MCF 10A (cell line): ENCODE results near the gene PLEKHA4. TPM values are rescaled to one million over a fixed set of nuclear protein-coding genes. Genes with fewer than 3 reads are reported as not detected.
A peak's percentile ranks its signal among the peaks of the same experiment; 100 is the strongest.
"Not testable (repeated sequence)": the region's sequence is repeated elsewhere in the genome, so short reads cannot be mapped to it uniquely, and the experiment has no call there.

Experiments used
- BruUV-seq: library from RNA; stranded (reverse); fragments of 400-500 nt; replicated peaks from 2 replicates; lab custom pipeline; 2021; lab: Mats Ljungman, UMichigan
- CTCF ChIA-PET: fragments of 300-600 bp; sonication (Branson Sonifier 250); formaldehyde crosslinking; extraction: SDS; loops from one replicate; lab custom pipeline; 2021; ENCODE audit warnings: antibody characterized with exemption, inconsistent platforms; lab: Yijun Ruan, JAX
- POLR2A ChIA-PET: fragments of 300-600, 350-650 bp; sonication (Branson Sonifier 250); formaldehyde crosslinking; extraction: SDS; loops from one replicate; lab custom pipeline; 2020; ENCODE audit warnings: antibody characterized with exemption, inconsistent platforms; lab: Yijun Ruan, JAX
- DNase-seq: peaks from one replicate; pipeline ENCODE4 v3.0.0-alpha.2; 2018; ENCODE audit not compliant: unreplicated experiment
- H3K27ac Mint-ChIP-seq: one replicate; pipeline ENCODE4 v1.8.0; 2022; ENCODE audit warnings: mild to moderate bottlenecking, low read depth, mixed read lengths; ENCODE audit not compliant: unreplicated experiment
- H3K27me3 Mint-ChIP-seq: one replicate; pipeline ENCODE4 v1.8.0; 2022; ENCODE audit warnings: mixed read lengths; ENCODE audit not compliant: insufficient read depth, unreplicated experiment
- H3K36me3 Mint-ChIP-seq: one replicate; pipeline ENCODE4 v1.8.0; 2022; ENCODE audit warnings: mild to moderate bottlenecking, moderate library complexity, mixed read lengths; ENCODE audit not compliant: insufficient read depth, unreplicated experiment
- H3K4me1 Mint-ChIP-seq: one replicate; pipeline ENCODE4 v1.8.0; 2022; ENCODE audit warnings: mixed read lengths; ENCODE audit not compliant: insufficient read depth, unreplicated experiment
- H3K4me3 Mint-ChIP-seq: one replicate; pipeline ENCODE4 v1.8.0; 2022; ENCODE audit warnings: mild to moderate bottlenecking, moderate library complexity, mixed read lengths; ENCODE audit not compliant: unreplicated experiment
- H3K9me3 Mint-ChIP-seq: one replicate; pipeline ENCODE4 v1.8.0; 2022; ENCODE audit warnings: mixed read lengths; ENCODE audit not compliant: unreplicated experiment
- intact Hi-C: fragments of 100-400 bp; cut with micrococcal nuclease; formaldehyde crosslinking; loops from 2 replicates; pipeline ENCODE4 v1.14.1; 2022
- total RNA-seq: library from RNA; stranded (reverse); gene quantifications from 2 replicates; pipeline ENCODE4 v1.2.3, GENCODE V29; 2022
- TF ChIP-seq, protein P1 (sequence below): fragments of 200-600 bp; IDR thresholded peaks from one replicate; pipeline ENCODE4 v1.8.0; 2022; ENCODE audit warnings: antibody characterized with exemption, mild to moderate bottlenecking; ENCODE audit not compliant: unreplicated experiment

PLEKHA4 gene
- total RNA-seq, 1 experiment from 2014 or later = 11.9 TPM

DNA sequence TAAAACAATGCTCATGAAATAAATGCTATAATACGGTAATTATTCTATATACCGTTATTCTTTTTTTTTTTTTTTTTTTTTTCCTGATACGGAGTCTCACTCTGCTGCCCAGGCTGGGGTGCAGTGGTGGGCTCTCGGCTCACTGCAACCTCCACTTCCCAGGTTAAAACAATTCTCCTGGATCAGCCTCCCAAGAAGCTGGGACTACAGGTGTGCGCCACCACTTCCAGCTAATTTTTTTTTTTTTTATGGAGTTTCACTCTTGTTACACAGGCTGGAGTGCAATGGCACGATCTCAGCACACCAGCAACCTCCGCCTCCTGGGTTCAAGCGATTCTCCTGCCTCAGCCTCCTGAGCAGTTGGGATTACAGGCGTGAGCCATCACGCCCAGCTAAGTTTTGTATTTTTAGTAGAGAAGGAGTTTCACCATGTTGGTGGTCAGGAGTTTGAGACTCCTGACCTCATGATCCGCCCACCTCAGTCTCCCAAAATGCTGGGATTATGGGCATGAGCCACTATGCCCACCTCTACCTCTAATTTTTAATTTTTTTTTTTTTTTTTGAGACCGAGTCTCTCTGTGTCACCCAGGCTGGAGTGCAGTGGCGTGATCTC, 10.7 kb upstream of the PLEKHA4 start:
- no peak for DNase-seq
- Mint-ChIP-seq H3K27ac (no peak overlapping the region), H3K4me3 (no peak overlapping the region), H3K36me3 (peaks cover 83% of the 10 kb centered on the region), H3K27me3 (no peaks in the 10 kb centered on the region), H3K4me1 (peaks cover 17% of the 10 kb centered on the region), H3K9me3 (no peaks in the 10 kb centered on the region)
- no TSS peak for BruUV-seq
- intact Hi-C loops = loop anchor here (5.0 kb wide), 1 partner anchor 73 kb away; the partner anchor contains the start of gene BAX
- TF ChIP-seq, protein P1, sequence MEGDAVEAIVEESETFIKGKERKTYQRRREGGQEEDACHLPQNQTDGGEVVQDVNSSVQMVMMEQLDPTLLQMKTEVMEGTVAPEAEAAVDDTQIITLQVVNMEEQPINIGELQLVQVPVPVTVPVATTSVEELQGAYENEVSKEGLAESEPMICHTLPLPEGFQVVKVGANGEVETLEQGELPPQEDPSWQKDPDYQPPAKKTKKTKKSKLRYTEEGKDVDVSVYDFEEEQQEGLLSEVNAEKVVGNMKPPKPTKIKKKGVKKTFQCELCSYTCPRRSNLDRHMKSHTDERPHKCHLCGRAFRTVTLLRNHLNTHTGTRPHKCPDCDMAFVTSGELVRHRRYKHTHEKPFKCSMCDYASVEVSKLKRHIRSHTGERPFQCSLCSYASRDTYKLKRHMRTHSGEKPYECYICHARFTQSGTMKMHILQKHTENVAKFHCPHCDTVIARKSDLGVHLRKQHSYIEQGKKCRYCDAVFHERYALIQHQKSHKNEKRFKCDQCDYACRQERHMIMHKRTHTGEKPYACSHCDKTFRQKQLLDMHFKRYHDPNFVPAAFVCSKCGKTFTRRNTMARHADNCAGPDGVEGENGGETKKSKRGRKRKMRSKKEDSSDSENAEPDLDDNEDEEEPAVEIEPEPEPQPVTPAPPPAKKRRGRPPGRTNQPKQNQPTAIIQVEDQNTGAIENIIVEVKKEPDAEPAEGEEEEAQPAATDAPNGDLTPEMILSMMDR = no peak
- ChIA-PET CTCF (interaction anchor here (0.6 to 0.9 kb wide), 2 partner anchors 37 to 289 kb away, joined by 3 to 4 read pairs; no protein-coding TSS in a partner anchor), POLR2A (interaction anchor here (0.8 to 1.6 kb wide), 2 partner anchors 21 to 75 kb away, joined by 3 to 7 read pairs; partner anchors contain the start of gene NUCB1)

DNA sequence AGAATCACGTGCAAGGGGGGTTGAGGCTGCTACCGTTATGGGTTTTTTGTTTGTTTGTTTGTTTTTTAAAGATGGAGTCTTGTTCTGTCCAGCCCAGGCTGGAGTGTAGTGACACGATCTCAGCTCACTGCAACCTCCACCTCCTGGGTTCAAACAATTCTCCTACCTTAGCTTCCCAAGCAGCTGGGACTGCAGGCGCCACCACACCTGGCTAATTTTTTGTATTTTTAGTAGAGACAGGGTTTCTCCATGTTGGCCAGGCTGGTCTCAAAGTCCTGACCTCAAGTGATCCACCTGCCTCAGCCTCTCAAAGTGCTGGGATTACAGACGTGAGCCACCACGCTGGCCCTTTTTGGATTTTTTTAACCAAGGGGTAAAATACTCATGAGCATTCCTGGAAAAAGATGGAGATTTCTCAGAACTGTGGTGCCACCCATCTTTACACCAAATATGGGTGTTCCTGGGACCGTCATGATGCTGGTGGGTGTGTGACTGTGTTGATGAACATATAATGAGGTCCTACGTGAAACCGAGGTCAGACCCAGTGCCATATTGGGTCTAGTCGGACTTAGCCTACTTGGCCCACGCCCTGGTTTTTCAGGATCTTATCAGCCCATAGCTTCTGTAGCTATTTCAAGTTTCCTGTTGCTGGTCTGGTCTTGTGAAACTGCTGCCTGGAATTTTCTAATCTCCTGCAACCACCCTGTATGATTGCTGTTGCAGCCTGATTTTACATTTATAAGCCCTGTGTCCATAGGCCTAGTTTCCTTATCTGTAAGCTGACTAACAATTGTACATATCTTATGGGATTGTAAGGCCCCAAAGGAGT, 10.0 kb upstream of the PLEKHA4 start:
- Mint-ChIP-seq H3K36me3 (peaks cover 90% of the 10 kb centered on the region), H3K4me1 (peaks cover 24% of the 10 kb centered on the region), H3K27me3 (no peaks in the 10 kb centered on the region), H3K9me3 (no peaks in the 10 kb centered on the region), H3K4me3 (no peak overlapping the region), H3K27ac (no peak overlapping the region)
- CTCF ChIA-PET = interaction anchor here (0.6 to 0.9 kb wide), 2 partner anchors 36 to 288 kb away, joined by 3 to 4 read pairs; no protein-coding TSS in a partner anchor
- intact Hi-C loops = loop anchor here (5.0 kb wide), 1 partner anchor 74 kb away; the partner anchor contains the start of gene BAX
- DNase-seq = no peak
- POLR2A ChIA-PET = interaction anchor here (0.8 to 1.6 kb wide), 2 partner anchors 22 to 76 kb away, joined by 3 to 7 read pairs; partner anchors contain the start of gene NUCB1
- TF ChIP-seq, protein P1 = no peak
- no TSS peak for BruUV-seq

DNA sequence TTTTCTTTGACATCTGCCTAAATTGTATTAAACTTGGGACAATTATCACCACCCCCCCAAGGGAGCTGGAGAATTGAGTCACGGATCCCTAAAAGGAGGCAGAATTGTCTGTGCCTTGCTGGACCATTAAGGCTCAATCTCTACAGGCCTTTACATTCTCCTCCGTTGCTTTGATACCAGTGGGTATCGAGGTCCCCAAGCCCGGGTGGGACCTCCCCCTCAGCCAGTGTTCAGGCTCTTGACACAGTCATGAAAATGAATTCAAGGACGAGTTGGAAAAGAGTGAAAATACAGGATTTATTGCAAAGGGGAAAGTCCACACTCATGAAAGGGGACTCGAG, 9.4 kb upstream of the PLEKHA4 start:
- peaks cover 94% of the 10 kb centered on the region for H3K36me3 Mint-ChIP-seq
- H3K4me3 Mint-ChIP-seq = no peak overlapping the region
- intact Hi-C loops = loop anchor here (5.0 kb wide), 1 partner anchor 74 kb away; the partner anchor contains the start of gene BAX
- no peaks in the 10 kb centered on the region for H3K9me3 Mint-ChIP-seq
- peaks cover 29% of the 10 kb centered on the region for H3K4me1 Mint-ChIP-seq
- no peaks in the 10 kb centered on the region for H3K27me3 Mint-ChIP-seq
- CTCF ChIA-PET = no interaction called here
- POLR2A ChIA-PET = no interaction called here
- no peak for DNase-seq
- H3K27ac Mint-ChIP-seq = no peak overlapping the region
- BruUV-seq = no TSS peak
- TF ChIP-seq, protein P1 = no peak

GRCh38 chr19:48876043-48876981, 7.9 kb upstream of the PLEKHA4 start:
- DNase-seq = peak; percentile 30
- peak overlapping the region; percentile 100 for H3K27ac Mint-ChIP-seq
- peak overlapping the region; percentile 98 for H3K4me3 Mint-ChIP-seq
- H3K9me3 Mint-ChIP-seq, H3K27me3 Mint-ChIP-seq: not testable (repeated sequence)
- peaks cover 29% of the 10 kb centered on the region for H3K4me1 Mint-ChIP-seq
- ChIA-PET CTCF (interaction anchor here (0.6 to 0.7 kb wide), 2 partner anchors 48 to 615 kb away, joined by 3 to 4 read pairs; no protein-coding TSS in a partner anchor), POLR2A (interaction anchor here (0.6 to 5.4 kb wide), 7 partner anchors 17 to 613 kb away, joined by 3 to 54 read pairs (median 32); partner anchors contain the start of genes BAX, FTL, GYS1 and NUCB1)
- intact Hi-C loops = loop anchor here (5.0 kb wide), 1 partner anchor 76 kb away; the partner anchor contains the start of gene BAX
- H3K36me3 Mint-ChIP-seq = peaks cover 91% of the 10 kb centered on the region
- BruUV-seq = TSS peak; percentile 59
